GM18507 (cell line): Measurements from ENCODE around the gene SIT1.
"Not testable (repeated sequence)": the region's sequence is repeated elsewhere in the genome, so short reads cannot be mapped to it uniquely, and the experiment has no call there.

Experiments used
- DNase-seq: peaks from one replicate; pipeline ENCODE4 v3.0.0; 2011; ENCODE audit warnings: low read depth; ENCODE audit not compliant: insufficient read length; ENCODE audit errors: extremely low spot score
- FAIRE-seq: peaks from 2 replicates; lab custom pipeline; 2011; peaks lifted over from hg19 to GRCh38; lab: Jason Lieb, UNC

The SIT1 gene

GRCh38 chr9:35612066-35612465 is 38.7 kb downstream of the SIT1 start:
- FAIRE-seq, DNase-seq: not testable (repeated sequence)

GRCh38 chr9:35611230-35611797 is 39.4 kb downstream of the SIT1 start:
- no peak for DNase-seq
- FAIRE-seq = peak; percentile 85

- no peak for FAIRE-seq
- DNase-seq = no peak
These were observed 40.9 kb downstream of the SIT1 start for GRCh38 chr9:35609820-35610163.

DNA sequence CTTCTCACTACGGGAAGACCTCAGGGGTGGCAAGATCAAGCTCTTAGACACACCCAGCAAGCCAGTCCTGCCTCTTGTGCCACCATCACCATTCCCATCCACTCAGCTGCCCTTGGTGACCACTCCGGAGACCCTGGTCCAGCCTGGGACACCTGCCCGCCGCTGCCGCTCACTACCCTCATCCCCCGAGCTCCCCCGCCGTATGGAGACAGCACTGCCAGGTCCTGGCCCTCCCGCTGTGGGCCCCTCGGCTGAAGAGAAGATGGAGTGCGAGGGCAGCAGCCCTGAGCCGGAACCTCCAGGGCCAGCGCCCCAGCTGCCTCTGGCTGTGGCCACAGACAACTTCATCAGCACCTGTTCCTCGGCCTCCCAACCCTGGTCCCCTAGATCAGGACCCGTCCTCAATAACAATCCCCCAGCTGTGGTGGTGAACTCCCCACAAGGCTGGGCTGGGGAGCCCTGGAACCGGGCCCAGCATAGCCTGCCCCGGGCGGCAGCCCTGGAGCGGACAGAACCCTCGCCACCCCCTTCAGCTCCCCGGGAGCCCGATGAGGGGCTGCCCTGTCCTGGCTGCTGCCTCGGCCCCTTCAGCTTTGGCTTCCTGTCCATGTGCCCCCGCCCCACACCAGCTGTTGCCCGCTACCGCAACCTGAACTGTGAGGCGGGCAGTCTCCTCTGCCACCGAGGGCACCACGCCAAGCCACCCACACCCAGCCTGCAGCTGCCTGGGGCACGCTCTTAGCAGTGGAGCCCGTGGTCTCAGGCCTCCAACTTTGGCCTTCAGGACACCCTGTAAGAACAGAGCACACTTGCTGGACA is 41.5 kb downstream of the SIT1 start:
- DNase-seq = no peak
- FAIRE-seq = no peak

GRCh38 chr9:35608221-35608620 is 42.5 kb downstream of the SIT1 start:
- no peak for FAIRE-seq

DNA sequence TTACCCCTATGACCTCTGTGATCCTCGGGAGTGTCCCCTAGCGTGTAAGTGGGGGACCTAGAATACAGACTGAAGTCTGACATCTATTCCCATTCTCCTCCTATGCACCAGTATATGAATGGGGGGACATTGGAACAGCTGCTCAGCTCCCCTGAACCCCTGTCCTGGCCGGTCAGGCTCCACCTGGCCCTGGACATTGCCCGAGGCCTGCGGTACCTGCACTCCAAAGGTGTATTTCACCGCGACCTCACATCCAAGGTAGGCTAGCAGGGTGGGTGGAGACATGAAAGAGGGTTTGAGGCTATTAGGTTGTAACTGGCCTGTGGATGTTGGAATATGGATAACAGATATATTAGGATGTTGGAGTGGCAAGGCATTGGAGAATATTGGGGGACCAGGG is 44.0 kb downstream of the SIT1 start:
- FAIRE-seq (no peak), DNase-seq (no peak)

More at GRCh38 chr9:35608221-35608620, 42.5 kb downstream of the SIT1 start:
- no peak for DNase-seq

DNA sequence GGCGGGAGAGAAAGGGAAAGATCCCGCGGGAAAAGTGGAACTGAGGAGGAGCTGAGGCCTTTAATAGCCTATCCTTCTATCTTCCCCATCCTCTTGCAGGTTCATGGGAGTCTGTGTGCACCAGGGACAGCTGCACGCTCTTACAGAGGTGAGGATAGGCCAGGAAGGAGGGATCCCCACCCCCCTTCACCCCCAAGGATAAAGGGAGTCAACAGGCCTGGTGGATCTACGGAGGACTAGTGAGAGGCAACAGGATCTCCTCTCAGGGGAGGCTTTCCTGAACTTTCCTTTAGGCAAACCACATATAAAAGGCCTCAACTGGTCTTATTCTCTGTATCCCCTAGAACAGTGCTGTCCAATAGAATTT is 44.6 kb downstream of the SIT1 start:
- FAIRE-seq (no peak), DNase-seq (no peak)

GRCh38 chr9:35605351-35606137 is 45.2 kb downstream of the SIT1 start:
- no peak for FAIRE-seq

GRCh38 chr9:35604578-35605350 is 46.0 kb downstream of the SIT1 start, which contains the start of gene TESK1:
TSS of gene TESK1 (plus strand) at chr9:35605262. CDS start at chr9:35605620, 358 bp downstream.
- DNase-seq = peak; percentile 84
- peak; percentile 62 for FAIRE-seq

More at GRCh38 chr9:35605351-35606137, 45.2 kb downstream of the SIT1 start:
- no peak for DNase-seq

GRCh38 chr9:35603986-35604577 is 46.6 kb downstream of the SIT1 start:
- FAIRE-seq (peak; percentile 100), DNase-seq (peak; percentile 97)

- FAIRE-seq (no peak), DNase-seq (no peak)
These were observed 47.2 kb downstream of the SIT1 start for GRCh38 chr9:35603506-35603985.

- DNase-seq (no peak), FAIRE-seq (peak; percentile 9)
These were observed 50.7 kb downstream of the SIT1 start for GRCh38 chr9:35599763-35600604.
